ENCODE results near the gene EFR3B.

DNA sequence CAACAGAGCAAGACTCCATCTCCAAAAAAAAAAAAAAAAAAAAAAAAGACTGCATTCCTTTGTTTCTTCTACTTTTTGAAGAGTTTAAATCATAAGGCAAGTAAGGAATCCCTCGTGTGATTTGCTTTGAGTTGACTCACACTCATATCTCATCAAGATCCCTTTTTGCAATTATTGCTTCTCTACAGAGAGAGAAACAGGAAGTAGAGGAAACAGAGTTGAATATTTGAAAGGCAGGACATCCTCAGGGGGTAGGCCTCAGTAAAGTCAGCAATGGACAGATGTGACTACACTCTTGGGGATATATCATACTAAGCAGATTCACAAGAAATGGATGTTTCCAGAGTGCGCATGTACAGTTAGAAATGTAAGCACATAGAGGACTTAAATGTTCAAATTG, 11.2 kb upstream of the EFR3B start:
- TF ChIP-seq, protein P1, sequence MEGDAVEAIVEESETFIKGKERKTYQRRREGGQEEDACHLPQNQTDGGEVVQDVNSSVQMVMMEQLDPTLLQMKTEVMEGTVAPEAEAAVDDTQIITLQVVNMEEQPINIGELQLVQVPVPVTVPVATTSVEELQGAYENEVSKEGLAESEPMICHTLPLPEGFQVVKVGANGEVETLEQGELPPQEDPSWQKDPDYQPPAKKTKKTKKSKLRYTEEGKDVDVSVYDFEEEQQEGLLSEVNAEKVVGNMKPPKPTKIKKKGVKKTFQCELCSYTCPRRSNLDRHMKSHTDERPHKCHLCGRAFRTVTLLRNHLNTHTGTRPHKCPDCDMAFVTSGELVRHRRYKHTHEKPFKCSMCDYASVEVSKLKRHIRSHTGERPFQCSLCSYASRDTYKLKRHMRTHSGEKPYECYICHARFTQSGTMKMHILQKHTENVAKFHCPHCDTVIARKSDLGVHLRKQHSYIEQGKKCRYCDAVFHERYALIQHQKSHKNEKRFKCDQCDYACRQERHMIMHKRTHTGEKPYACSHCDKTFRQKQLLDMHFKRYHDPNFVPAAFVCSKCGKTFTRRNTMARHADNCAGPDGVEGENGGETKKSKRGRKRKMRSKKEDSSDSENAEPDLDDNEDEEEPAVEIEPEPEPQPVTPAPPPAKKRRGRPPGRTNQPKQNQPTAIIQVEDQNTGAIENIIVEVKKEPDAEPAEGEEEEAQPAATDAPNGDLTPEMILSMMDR (IDR thresholded peaks at IDR 0.05) = no peak
- no peak for TF ChIP-seq EZH2 (IDR thresholded peaks at IDR 0.05)
- TF ChIP-seq EZH2phosphoT487 (IDR thresholded peaks at IDR 0.05) = no peak

Data from neural progenitor cell (in vitro differentiated cells).